Measurements from ENCODE around the gene EMSY. TPM values are rescaled to one million over a fixed set of nuclear protein-coding genes. Genes with fewer than 3 reads are reported as not detected.
"Not testable (repeated sequence)": the region's sequence is repeated elsewhere in the genome, so short reads cannot be mapped to it uniquely, and the experiment has no call there.

The EMSY gene
- total RNA-seq, 1 donor from 2014 or later, result 20.2 TPM

- intact Hi-C loops (cut with micrococcal nuclease), result no loop called here
- no peak for DNase-seq
- no peak for ATAC-seq
These were observed 113.7 kb downstream of the EMSY start for GRCh38 chr11:76558473-76558872.

GRCh38 chr11:76558891-76559290 is 114.1 kb downstream of the EMSY start:
- DNase-seq, result no peak
- ATAC-seq, result no peak
- intact Hi-C loops (cut with micrococcal nuclease), result no loop called here

- no peak for DNase-seq
- intact Hi-C loops (cut with micrococcal nuclease), result no loop called here
- ATAC-seq, result no peak
These were observed 114.5 kb downstream of the EMSY start for GRCh38 chr11:76559346-76559745.

- intact Hi-C loops (cut with micrococcal nuclease), result no loop called here
- ATAC-seq (peak; percentile 25), DNase-seq (no peak)
These were observed 115.4 kb downstream of the EMSY start for GRCh38 chr11:76560219-76560618.

GRCh38 chr11:76561245-76561644 is 116.4 kb downstream of the EMSY start:
- ATAC-seq (no peak), DNase-seq (no peak)
- intact Hi-C loops (cut with micrococcal nuclease), result no loop called here

GRCh38 chr11:76562541-76562940 is 117.7 kb downstream of the EMSY start:
- DNase-seq, result no peak
- ATAC-seq, result no peak
- intact Hi-C loops (cut with micrococcal nuclease), result no loop called here

GRCh38 chr11:76564364-76564763 is 119.5 kb downstream of the EMSY start:
- intact Hi-C loops (cut with micrococcal nuclease), result no loop called here
- ATAC-seq, result no peak
- DNase-seq, result no peak

GRCh38 chr11:76566811-76567210 is 122.0 kb downstream of the EMSY start:
- intact Hi-C loops (cut with micrococcal nuclease), result no loop called here
- no peak for DNase-seq
- no peak for ATAC-seq

- DNase-seq (no peak), ATAC-seq (no peak)
- intact Hi-C loops (cut with micrococcal nuclease), result no loop called here
These were observed 122.4 kb downstream of the EMSY start for GRCh38 chr11:76567261-76567660.

GRCh38 chr11:76568139-76568538 is 123.3 kb downstream of the EMSY start:
- ATAC-seq (no peak), DNase-seq (no peak)
- intact Hi-C loops (cut with micrococcal nuclease), result no loop called here

GRCh38 chr11:76568621-76569020 is 123.8 kb downstream of the EMSY start:
- no peak for DNase-seq
- intact Hi-C loops (cut with micrococcal nuclease), result no loop called here
- no peak for ATAC-seq

- intact Hi-C loops (cut with micrococcal nuclease), result loop anchor here (10.0 kb wide), 1 partner anchor 102 kb away; the partner anchor contains the start of gene LRRC32
- ATAC-seq, DNase-seq: not testable (repeated sequence)
These were observed 127.5 kb downstream of the EMSY start for GRCh38 chr11:76572181-76572875.

- intact Hi-C loops (cut with micrococcal nuclease), result loop anchor here (10.0 kb wide), 1 partner anchor 100 kb away; the partner anchor contains the start of gene LRRC32
- ATAC-seq, result no peak
- no peak for DNase-seq
These were observed 129.6 kb downstream of the EMSY start for GRCh38 chr11:76574406-76574805.

- ATAC-seq, result no peak
- intact Hi-C loops (cut with micrococcal nuclease), result loop anchor here (10.0 kb wide), 1 partner anchor 100 kb away; the partner anchor contains the start of gene LRRC32
- DNase-seq, result no peak
These were observed 130.1 kb downstream of the EMSY start for GRCh38 chr11:76574879-76575278.

GRCh38 chr11:76577226-76577920 is 132.6 kb downstream of the EMSY start:
- intact Hi-C loops (cut with micrococcal nuclease), result loop anchor here (10.0 kb wide), 1 partner anchor 97 kb away; the partner anchor contains the start of gene LRRC32
- ATAC-seq (peak; percentile 91), DNase-seq (peak; percentile 90)

GRCh38 chr11:76577921-76578653 is 133.3 kb downstream of the EMSY start:
- ATAC-seq (no peak), DNase-seq (no peak)
- intact Hi-C loops (cut with micrococcal nuclease), result loop anchor here (10.0 kb wide), 1 partner anchor 97 kb away; the partner anchor contains the start of gene LRRC32

GRCh38 chr11:76578654-76579055 is 133.8 kb downstream of the EMSY start:
- intact Hi-C loops (cut with micrococcal nuclease), result loop anchor here (10.0 kb wide), 1 partner anchor 96 kb away; the partner anchor contains the start of gene LRRC32
- peak; percentile 70 for ATAC-seq
- peak; percentile 65 for DNase-seq

- ATAC-seq, result peak; percentile 67
- DNase-seq, result peak; percentile 74
These were observed 134.4 kb downstream of the EMSY start for GRCh38 chr11:76579056-76579751.

GRCh38 chr11:76579752-76580151 is 134.9 kb downstream of the EMSY start:
- DNase-seq (no peak), ATAC-seq (no peak)
- intact Hi-C loops (cut with micrococcal nuclease), result loop anchor here (10.0 kb wide), 1 partner anchor 95 kb away; the partner anchor contains the start of gene LRRC32

More at GRCh38 chr11:76579056-76579751, 134.4 kb downstream of the EMSY start:
- intact Hi-C loops (cut with micrococcal nuclease), result loop anchor here (10.0 kb wide), 1 partner anchor 96 kb away; the partner anchor contains the start of gene LRRC32
